NCI-H1048 (cell line): ENCODE data around the gene CCSER2.
"Not testable (repeated sequence)": the region's sequence is repeated elsewhere in the genome, so short reads cannot be mapped to it uniquely, and the experiment has no call there.

Source experiments
- DNase-seq: peaks from one replicate; lab custom pipeline; 2025; lab: John Stamatoyannopoulos, UW

The CCSER2 gene

DNA sequence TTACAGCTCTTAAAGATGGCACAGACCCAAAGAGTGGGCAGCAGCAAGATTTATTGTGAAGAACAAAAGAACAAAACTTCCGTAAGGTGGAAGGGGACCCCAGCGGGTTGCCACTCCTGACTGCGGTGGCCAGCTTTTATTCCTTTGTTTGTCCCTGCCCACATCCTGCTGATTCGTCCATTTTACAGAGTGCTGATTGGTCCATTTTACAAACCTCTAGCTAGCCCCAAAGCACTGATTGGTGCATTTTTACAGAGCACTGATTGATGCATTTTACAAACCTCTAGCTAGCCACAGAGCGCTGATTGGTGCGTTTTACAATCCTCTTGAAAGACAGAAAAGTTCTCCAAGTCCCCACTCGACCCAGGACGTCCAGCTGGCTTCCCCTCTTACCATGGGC lies 16.8 kb upstream of the CCSER2 start:
- DNase-seq: no peak

DNA sequence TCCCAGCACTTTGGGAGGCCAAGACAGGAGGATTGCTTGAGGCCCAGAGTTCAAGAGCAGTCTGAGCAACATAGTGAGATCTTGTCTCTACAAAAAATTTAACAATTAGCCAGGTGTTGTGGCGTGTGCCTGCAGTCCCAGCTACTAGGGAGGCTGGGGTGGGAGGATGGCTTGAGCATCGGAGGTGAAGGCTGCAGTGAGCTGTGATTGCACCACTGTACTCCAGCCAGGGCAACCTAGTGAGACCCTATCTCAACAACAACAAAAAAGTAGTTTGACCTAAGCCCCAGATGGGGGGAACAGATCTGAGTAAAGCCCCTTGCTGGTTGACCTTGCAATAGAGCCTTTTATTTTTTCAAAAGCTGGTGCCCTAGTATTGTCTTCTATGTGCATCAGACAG lies 15.6 kb upstream of the CCSER2 start:
- no peak for DNase-seq

DNA sequence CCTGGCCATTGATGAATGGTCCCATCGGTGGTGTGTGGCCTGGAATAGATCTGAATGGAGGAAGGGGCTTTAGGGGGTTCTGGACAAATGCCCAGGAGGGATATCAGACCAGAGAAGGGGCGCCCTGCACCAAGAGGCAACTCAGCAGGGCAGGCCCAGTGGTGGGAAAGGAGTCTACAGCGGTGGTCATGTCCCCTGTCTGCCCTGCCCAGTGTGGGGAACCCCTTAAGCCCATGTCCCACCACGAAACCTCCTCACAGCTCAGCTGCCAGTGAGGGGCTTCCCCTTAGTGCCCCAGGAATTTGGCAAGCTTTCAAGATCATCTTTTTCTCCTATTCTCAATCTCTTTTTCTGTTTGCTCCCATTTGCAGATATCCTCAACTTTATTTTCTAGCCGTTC lies 14.1 kb upstream of the CCSER2 start:
- DNase-seq: no peak

DNA sequence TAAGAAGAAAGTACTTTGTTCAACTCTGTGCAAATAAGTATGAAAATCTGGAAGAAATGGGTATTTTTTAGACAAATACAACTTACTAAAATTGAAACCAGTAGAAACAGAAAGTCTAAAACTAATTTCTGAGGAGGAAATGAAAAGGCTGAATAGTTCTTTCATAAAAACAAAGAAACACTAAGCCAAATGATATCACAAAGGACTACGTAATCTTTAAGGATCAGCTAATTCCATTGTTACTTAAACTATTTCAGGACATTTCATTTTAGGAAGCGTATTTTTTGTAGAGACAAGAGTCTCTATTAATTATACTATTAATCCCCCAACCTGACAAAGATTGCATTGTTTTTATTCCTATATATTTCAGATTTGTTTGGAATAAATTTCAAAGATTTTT lies 11.2 kb upstream of the CCSER2 start:
- no peak for DNase-seq

DNA sequence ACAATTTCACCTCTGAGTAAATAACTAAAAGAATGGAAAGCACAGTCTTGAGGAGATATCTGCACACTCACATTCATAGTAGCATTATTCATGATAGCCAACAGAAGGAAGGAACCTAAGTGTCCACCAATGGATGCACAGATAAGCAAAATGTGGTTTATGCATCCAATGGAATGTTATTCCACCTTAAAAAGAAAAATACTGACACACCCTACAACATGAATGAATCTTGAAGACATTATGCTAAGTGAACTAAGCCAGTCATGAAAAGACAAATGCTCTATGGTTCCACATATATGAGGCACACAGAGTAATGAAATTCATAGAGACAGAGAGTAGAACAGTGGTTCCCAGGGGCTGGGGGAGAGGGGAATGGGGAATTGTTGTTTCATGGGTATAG lies 6.5 kb upstream of the CCSER2 start:
- DNase-seq: no peak

DNA sequence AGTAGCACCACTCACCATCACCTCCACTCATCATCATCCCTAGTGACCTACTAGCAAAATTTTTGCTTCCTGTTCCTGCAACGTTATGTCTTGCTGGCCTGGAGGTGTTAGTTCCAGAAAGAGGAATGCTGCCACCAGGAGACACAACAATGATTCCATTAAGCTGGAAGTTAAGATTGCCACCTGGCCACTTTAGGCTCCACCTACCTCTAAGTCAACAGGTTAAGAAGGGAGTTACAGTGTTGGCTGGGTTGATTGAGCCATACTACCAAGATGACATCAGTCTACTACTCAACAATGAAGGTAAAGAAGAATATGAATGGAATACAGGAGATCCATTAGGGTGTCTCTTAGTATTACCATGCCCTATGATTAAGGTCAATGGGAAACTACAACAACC lies 4.8 kb upstream of the CCSER2 start:
- not testable (repeated sequence) for DNase-seq

DNA sequence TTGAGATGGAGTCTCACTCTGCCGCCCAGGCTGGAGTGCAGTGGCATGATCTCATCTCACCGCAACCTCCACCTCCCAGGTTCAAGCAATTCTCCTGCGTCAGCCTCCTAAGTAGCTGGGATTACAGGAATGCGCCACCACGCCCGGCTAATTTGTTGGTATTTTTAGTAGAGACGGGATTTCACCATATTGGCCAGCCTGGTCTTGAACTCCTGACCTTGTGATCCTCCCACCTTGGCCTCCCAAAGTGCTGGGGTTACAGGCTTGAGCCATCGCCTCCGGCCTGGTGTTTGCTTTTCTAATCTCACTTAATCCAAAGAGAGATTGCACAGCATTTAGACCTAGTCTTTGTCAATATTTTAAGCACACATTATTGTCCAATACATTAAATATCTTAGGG lies 1.4 kb upstream of the CCSER2 start:
- DNase-seq: not testable (repeated sequence)

DNA sequence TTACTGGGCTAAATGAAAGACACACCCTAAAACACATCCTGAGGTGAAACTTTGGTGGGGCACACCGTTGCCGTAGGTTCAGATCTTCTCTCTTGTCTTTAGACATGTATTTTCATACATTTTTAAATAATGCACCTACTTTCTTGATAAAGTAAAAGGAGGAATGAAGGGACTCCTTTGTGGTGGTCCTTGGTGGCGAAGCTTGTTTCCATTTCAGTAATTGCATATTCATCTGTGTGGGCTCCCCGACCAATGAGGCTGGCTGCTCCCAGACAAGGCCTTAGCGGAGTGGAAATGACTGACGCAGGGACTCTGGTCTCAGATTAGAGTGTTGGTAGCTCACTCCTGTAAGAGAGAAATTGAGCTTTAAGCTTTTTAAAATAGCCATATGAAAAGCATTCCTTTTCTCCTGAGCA lies 815 bp downstream of the CCSER2 start:
- DNase-seq: peak; percentile 10

DNA sequence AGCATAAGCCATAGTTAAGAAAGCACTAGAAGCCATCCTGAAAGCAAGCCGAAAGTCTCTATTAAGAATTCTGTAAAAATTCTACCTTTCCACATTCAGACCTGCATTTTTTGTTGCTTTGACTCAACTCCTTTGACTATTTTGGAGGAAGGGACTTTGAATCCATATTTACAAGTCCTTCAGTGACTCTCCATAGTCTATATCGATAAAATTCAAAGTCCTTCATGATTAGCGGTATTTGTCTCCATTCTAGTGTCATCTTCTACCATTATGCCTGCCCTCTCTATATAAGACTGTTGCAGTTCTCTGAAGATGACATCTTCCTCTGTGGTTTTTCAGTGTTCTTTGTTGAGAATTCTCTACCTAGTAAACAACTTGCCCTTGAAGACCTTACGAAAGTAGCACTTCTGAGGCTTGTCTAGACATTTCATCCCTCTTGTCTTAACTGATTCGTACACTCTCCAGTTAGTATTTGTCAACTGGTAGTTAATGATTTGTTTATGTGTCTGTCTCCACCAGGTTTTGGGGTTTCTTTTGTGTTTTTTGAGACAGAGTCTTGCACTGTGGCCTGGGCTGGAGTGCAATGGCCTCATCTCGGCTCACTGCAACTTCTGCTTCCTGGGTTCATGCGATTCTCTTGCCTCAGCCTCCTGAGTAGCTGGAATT lies 1.7 kb downstream of the CCSER2 start:
- no peak for DNase-seq

DNA sequence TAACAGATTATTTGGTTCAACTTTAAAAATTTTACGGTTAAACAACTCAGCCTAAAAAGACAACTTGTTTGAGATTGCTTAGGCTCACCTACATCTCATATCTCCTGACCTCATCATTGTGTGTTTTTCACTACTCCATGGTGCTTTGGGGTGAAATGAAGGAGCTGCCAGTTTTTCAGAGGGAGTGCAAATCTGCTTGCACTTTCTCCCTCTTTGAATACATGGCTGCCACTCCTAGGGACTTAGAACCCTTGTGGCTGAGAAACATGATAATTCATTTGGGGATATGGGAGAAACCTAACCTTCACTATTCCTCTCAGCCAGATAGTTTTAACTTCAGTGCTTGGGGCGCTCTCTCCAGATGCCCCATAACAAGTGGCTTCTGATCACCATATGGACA lies 2.7 kb downstream of the CCSER2 start:
- no peak for DNase-seq

DNA sequence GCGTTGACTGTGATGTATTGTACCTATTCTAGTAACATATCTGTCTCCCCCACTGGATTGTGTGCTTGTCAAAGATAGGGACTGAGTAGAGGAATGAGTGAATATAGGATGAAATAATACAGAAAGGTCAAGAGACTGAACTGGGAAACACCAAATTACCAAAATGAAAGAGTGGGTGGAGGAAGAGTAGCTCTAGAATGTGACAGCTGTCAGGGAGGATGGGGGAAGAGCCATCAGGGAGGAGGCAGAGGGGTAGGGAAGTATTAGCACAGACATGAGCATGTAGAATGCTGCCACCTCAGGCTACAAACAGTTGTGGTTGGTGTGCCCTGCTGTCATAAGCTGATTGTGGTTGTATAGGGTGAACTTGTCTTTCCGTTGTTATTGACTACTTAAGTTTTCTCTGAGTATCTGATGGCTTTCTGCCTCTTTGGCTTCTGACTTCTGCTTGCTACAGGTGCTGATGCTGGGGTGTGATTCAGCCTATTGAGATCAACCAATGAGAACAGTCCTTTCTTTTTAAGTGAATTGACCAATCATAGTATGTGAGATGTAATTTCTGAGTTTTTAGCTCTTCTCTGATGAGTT lies 5.6 kb downstream of the CCSER2 start:
- no peak for DNase-seq

DNA sequence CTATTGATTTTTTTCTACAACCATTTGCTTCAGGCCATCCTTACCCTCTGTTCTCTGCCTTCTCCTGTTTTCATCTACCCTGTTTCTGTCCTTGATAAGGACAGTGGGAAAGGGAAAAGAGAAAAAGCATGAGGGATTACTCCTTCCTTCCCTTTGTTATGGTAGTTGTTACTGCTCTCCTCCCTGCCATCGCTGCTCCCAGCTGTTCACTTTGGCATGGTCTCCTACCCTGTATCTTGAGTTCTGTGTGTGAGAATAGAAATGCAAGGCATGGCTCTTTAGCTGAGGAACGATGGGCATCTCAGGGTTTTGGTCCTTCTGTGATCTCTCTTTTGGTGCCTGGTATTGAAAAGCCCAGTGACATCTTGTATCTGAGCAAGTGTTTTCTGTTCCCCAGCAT lies 6.4 kb downstream of the CCSER2 start:
- no peak for DNase-seq

DNA sequence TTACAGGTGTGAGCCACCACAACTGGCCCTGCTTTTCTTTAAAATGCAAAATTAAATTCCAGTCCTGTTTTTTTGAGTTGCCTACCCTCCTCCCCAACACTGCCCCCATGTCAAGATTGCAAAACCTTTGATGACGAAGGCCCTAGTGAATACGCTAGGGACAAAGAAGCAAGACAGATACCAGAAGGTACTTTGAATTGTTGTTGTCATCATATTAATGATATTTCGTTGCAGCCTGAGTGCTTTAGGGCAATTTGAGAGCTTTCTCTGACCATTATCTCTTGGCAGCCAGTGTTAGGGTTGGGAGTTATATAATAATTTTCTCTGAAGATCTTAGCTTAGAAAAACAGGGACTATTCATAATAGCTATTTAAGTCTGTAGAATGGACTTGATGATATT lies 7.1 kb downstream of the CCSER2 start:
- no peak for DNase-seq

DNA sequence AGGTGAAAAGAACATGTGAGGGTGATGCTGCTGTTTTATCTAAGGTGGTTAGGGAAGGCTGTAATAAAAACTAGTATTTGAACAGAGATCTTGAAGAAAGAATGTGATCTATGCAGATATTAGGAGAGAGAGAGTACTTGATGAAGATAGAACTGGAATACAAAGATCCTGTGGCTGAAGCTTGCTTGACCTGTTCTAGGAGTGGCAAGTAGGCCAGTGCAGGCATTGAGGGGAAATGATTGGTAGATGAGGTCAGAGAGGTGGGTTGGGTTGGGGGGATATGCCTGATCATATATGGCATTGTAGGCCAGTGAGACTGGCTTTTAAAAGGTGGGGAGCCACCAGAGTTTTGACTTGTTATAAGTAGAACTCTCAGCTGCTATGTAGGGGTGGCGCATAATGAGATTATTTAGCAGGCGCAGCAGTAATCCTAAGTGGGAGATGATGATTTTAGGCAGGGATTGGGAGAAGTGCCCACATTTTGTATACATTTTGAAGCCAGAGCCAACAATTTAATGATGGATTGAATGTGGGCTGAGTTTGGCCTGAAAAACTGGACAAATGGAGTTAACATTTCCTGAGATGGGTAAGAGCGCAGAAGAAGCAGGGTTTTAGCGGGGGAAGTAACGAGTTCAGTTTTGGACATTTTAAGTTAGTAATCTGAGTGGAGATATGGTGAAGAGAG lies 8.2 kb downstream of the CCSER2 start:
- DNase-seq: no peak

DNA sequence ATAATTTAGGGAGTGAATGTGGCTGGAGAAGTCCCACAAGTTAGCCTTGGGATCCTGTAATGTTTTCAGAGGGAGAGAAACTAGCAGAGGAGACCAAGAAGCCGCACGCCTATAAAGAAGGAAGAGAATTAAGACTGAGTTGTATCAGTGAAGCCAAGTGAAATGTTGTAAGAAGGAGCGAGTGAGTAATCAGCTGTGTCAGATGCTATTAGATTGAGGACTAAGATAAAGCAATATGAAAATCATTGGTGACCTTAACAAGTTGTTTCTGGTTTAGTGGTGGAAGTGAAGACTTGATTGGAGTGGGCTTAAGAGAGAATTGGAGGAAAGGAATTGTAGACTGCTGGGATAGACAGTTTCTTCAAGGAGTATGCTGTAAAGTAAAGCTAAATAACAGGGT lies 8.8 kb downstream of the CCSER2 start:
- DNase-seq: no peak

DNA sequence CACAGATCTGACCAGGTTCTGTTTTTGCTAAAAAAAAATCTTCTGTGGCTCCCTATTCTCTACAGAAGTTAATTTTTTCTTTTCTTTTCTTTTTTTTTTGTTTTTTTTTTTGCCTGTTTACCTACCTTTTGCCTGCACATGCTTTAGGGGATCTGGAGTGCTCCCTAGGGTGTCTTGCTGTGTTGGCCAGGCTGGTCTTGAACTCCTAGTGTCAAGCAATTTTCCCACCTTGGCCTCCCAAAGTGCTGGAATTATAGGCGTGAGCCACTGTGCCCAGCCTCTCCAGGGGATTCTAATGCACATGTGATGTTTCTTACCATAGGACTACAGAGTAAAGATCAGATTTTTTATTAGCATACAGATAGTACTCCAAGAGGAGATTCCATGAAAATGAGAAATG lies 10.6 kb downstream of the CCSER2 start:
- no peak for DNase-seq

DNA sequence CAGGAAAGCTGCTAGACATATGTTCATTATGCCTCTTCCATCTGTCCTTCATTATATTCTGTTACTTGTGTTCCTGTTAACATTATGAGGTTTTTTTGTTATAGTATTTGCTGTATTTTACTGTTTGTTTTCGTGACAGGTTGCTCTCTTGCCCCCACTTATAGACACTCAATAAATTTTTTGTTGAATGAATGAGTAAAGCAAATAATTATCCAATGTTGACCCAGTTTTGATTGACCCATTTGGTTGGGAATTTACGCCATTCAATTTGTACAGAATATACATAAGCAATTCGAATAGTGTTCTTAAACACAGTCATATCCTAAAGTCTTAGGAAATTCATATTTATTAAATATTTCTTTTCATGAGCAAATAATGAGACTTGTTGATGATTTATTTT lies 11.8 kb downstream of the CCSER2 start:
- DNase-seq: no peak

DNA sequence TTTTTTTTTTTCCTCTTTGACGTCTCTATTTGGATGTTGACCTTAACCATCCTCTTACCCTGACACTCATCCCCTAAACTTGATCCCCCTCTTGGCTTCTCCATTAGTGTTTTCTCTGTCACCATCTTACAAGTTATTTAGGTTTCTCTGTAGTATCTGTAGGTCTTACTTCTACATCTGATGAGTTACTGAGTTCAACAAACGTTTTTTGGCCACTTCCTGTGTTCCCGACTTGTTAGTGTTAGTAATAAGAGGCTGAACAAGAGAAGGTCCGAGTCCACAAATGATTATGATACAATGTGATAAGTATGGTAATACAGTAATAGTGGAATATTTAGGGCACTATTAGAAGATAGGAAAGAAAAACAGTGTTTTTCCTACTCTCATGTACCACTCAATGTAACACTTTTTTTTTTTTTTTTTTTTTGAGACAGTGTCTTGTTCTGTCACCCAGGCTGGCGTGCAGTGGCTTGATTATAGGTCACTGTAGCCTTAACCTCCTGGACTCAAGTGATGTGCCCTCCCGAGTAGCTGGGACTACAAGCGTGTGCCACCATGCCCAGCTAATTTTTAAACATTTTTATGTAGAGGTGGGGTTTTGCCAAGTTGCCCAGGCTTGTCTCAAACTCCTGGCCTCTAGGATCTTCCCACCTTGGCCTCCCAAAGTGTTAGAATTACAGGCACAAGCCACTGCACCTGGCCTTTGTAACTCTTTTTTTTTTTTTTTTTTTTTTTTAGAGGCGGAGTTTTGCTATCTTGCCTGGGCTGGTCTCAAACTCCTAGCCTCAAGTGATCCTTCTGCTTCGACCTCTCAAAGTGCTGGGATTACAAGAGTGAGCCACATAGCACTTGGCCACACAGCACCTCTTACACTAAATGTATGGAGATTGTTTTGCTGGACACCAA lies 12.5 kb downstream of the CCSER2 start:
- DNase-seq: no peak

DNA sequence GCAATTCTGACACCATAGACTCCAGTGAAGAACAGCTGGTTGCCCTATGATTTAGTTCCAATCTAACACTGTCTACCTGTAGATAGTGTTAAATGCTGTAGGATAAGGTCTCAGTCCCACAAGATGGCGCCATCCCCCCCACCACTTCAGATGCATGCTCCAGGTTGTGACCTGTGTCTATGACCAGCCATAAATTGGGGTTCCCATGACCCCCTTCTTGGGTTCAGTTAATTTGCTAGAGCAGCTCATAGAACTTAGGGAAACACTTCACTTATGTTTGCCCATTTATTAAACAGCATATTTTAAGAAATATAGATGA lies 13.1 kb downstream of the CCSER2 start:
- DNase-seq: no peak

DNA sequence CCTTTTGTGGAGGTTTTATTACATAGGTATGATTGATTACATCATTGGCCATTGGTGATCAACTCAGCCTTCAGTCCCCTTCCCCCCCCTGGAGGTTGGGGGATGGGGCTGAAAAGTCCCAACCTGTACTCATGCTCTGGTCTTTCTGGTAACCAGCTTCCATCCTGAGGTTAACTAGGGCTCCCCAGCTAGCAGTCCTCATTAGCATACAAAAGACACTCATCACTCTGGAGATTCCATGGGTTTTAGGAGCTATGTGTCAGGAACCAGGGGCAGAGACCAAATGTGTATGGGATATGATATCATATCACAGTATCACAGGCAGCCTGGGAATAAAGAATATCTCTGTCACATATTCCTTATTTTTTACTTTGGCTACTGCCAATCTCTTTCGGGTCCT lies 13.6 kb downstream of the CCSER2 start:
- DNase-seq: no peak

DNA sequence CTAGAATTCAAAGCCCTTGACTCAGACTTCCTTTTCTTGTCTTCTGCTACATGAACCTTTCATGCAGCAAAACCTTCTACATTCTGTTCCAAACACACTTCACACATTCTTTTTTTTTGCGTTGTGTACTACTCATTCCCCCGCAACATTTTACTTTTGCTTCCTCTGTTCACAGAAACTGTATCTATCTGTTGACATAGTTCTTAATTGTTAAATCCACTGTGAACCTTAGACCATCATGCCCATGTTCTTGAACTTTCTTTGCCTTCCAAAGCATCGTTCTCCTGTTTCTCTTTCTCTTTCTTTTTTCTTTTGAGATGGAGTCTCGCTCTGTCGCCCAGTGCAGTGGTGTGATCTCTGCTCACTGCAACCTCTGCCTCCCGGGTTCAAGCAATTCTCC lies 14.2 kb downstream of the CCSER2 start:
- no peak for DNase-seq

DNA sequence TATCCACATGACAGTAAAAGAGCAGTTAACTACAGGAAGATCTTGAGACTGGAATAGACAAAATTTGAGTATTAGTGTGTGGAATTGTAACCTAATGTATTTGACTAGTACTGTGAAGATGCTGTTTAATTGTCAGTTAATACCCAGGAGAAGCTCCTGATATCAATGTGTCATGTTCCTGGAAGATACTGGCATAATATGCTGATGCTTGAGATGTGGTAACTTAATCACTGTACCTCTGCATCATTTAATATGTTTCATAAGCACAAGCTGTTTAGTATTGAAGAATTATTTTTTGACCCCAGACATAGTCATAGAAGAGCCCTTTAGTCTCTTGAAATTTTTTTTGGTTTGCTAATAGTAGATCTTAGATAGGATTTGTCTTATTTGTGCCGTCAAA lies 15.4 kb downstream of the CCSER2 start:
- no peak for DNase-seq

DNA sequence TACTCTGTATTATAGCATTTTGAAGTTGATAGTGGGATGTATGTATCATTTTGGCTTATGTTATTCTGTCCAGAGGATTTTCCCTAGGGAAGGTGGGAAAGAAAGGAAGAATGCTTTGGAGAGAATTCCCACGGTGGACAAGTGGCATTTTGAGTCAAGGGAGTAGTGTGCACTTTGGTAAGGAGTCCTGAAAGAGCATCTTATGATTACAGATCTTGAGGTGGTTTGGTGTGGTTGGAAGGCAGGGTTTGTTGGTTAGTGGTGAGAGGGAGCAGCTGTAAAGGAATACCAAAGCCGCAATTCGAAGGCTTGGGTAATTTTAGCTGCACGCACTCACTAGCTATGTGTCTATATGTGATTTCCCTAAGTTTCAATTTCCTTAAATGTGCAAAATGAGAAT lies 16.1 kb downstream of the CCSER2 start:
- no peak for DNase-seq
